Stimulated activated CD8-positive, alpha-beta memory T cell treated with anti-CD3 and anti-CD28 coated beads, Interleukin-4, amount 100 ng/mL, for 4 hours (primary cell): ENCODE results near the gene DUS2.
"Not testable (repeated sequence)": the region's sequence is repeated elsewhere in the genome, so short reads cannot be mapped to it uniquely, and the experiment has no call there.

ENCODE experiments used
- DNase-seq, 2 donors: peaks; one replicate each; pipeline ENCODE4 v3.0.0-alpha.2; 2020; ENCODE audit warnings: low read depth in 2 of 2, low spot score in 1 of 2

Gene DUS2

DNA sequence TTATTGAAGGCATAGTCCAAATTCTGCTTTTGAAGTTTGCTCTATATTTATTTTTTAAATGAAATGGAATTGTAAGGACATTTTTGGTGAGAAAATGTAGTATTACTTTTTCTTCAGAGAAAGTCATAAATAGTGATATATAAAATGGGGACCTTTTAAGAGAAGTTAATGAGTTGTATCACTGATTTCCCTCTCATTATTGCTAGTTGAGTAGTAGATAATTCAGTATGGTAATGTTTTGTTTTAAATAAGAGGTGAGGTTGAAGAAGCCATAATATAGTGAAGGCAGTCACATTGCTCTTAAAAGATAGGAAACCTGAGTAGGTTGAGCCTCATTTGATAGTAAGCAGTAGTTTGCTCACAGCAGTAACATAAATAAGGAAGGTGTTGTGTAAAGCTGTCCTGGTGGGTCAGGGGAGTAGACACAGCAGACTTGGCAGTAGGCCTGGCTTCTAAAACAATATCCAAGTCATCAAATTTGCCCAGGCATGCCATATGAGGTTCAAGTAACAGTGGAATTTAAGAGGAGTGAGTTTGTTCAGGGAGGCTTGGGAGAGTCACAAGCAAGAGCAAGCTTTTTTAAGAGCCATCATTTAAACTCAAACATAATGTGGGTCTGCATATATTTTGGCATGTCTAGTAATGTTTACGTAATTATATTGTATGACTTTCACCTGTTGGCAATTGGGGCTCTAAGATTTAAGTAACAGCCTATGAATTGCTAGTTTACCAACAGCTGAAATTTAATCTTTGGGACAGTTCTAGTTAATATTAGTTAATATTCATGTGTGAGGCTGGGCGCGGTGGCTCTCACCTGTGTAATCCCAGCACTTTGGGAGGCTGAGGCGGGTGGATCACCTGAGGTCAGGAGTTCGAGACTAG, 68.5 kb downstream of the DUS2 start:
- DNase-seq: no peak

DNA sequence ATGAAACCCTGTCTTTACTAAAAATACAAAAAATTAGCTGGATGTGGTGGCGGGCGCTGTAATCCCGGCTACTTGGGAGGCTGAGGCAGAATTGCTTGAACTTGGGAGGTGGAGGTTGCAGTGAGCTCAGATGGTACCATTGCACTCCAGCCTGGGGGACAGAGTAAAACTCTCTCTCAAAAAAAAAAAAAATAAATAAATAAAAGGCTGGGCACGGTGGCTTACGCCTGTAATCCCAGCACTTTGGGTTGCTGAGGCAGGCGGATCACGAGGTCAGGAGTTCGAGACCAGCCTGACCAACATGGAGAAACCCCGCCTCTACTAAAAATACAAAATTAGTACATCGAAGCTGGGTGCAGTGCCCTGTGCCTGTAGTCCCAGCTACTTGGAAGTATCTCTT, 69.2 kb downstream of the DUS2 start:
- DNase-seq: not testable (repeated sequence)

DNA sequence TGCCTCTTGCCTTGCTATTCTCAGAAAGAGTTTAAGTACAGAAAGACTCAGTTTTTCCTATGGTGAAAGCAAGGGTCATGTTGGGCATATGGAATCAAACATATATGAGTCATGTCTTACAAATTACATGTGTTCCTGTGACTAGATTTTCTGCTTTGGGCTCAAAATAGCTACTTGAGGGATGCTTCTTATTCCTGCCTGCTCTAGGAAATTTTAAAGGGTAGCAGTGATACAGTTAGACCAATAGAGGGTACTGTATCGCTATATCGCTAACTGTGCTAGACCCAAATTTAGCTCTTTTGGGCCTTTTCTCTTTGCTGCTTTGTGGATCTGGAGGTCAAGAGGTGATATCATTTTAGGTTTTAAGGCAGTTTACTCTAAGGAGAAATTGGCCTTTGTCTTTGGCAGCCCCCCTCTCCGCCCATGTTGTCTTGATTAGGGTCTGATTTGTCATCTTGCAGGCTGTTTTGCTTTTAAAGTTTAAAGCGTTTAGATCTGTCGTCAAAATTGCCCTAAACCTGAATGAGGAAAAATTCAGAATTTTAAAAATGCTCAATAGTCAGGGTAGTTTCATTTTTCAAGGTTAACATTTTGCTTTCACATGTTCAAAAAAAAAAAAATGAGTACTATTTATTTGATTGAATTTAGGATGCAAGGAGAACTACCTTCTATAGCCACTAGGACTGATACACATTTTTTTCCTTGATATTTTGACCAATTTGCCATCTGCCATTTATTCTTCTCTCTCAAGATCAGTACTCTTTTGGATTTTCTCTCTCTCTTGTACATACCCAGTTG, 70.9 kb downstream of the DUS2 start:
- DNase-seq: no peak

DNA sequence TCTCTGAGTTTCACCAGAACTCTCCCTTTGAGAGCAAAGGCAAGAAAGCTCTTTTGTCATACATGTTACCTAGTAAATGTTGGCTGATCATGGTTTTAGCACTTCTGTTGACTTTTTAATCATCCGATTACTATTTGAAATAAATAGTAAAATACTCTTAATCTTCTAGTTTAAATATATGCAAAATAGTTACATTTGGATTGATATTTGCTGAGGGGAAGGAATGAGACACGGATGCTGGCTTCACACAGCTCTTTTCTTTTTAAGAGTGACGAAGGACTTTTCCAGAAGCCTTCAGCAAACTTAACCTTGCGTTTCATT, 71.5 kb downstream of the DUS2 start:
- no peak for DNase-seq

DNA sequence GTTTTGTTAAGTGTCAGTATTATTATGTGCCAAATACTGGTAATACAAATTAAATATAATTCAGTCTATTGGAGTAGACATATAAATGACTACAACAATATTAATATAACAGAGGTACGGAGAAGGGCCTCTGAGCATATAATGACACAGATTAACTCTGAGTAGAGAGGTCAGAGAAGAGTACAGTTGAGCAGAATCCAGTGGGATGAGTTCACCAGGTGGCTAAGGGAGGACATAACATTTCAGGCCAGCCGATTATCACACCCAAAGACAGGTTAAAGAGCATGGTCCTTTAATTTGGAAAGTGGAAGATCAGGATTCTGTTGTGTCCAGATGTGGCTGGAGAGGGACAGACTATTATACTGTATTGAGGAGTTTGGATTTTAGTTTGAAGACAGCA, 73.4 kb downstream of the DUS2 start:
- DNase-seq: no peak

DNA sequence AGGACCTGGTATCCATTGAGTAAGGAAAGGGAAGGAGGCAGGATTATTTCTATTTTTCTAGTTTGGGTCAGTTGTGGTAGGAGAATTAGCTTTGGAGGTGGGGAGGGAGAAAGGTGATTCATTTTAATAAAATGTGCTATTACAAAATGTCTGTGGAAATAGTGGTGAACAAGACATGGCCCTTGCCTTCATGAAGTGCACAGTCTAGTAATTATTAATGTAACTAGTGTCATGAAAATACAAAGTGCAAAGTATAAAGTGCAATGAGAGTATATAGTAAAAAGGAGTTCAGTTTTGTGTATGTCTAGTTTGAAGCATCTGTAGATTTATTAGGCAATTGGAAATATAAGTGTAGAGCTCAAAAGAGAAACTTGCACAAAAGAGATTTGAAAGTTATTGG, 74.0 kb downstream of the DUS2 start:
- DNase-seq: no peak

DNA sequence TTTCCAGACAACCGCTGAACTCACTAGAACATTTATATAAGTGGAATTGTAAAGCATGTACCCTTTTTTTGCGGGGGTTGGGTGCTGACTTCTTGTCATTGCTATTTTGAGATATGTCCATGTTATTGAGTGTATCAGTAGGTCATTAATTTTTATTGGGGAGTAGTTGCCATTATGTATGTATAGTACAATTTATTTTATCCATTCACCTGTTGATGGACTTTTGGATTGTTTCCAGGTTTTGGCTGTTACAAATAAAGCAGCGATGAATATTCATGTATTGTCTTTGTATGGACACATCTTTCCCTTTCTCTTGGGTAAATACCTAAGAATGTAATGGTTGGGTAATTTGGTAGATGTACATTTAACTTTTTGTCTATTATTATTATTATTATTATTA, 74.8 kb downstream of the DUS2 start:
- no peak for DNase-seq

DNA sequence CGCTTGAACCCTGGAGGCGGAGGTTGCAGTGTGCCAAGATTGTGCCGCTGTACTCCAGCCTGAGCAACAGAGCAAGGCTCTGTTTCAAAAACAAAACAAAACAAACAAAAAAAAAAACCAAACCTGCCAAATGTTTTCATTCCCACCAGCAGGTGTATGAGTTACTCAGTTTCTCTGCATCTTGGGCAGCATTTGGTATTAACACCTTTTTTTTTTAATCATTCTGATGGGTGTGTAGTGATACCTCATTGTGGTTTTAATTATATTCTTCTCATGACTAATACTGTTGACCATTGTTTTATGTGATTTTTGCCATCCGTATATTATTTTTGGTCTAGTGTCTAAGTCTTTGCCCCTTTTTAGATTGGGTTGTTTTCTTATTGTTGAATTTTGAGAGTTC, 77.4 kb downstream of the DUS2 start:
- no peak for DNase-seq

DNA sequence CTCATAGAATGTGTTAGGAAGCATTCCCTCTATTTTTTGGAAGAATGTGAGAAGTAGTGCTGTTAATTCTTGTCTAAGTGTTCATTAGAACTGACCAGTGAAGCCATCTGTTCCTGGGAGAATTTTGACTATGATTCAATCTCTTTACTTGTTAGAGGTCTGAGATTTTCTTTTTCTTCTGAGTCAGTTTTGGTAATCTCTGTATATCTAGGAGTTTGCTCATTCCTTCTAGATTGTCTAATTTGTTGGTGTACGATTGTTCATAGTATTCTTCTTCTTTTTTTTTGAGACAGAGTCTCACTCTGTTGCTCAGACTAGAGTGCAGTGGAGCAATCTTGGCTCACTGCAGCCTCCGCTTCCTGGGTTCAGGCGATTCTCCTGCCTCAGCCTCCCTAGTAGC, 82.5 kb downstream of the DUS2 start:
- DNase-seq: no peak

DNA sequence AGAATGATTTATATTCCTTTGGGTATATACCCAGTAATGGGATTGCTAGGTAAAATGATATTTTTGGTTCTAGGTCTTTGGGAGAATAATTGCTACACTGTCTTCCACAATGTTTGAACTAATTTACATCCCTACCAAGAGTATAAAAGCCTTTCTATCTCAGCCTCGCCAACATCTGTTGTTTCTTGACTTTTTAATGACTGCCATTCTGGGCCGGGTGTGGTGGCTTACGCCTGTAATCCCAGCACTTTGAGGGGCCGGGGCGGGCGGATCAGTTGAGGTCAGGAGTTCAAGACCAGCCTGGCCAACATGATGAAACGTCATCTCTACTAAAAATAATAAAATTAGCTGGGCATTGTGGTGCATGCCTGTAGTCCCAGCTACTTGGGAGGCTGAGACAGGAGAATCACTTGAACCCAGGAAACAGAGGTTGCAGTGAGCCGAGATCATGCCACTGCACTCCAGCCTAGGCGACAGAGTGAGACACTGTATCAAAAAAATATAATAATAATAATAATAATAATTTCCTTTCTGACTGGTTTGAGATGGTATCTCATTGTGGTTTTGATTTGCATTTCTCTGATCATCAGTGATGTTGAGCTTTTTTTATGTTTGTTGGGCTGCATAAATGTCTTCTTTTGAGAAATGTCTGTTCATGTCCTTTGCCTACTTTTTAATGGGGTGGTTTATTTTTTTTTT, 84.3 kb downstream of the DUS2 start:
- DNase-seq: not testable (repeated sequence)

DNA sequence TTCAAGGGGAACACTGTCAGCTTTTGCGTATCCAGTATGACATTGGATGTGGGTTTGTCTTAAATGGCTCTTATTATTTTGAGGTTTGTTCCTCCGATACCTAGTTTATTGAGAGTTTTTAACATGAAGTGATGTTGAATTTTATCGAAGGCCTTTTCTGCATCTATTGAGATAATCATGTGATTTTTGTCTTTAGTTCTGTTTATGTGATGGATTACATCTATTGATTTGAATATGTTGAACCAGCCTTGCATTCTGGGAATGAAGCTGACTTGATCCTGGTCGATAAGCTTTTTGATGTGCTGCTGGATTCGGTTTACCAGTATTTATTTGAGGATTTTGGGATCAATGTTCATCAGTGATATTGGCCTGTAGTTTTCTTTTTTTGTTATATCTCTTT, 86.1 kb downstream of the DUS2 start:
- DNase-seq: not testable (repeated sequence)

DNA sequence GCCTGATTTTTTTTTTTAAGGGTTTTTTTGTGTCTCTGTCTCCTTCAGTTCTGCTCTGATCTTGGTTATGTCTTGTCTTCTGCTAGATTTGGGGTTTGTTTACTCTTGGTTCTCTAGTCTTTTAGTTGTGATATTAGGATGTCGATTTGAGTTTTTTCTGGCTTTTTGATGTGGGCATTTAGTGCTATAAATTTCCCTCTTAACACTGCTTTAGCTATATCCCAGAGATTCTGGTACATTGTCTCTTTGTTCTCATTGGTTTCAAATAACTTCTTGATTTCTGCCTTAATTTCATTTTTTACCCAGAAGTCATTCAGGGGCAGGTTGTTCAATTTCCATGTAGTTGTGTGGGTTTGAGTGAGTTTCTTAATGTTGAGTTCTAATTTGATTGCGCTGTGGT, 87.5 kb downstream of the DUS2 start:
- not testable (repeated sequence) for DNase-seq

DNA sequence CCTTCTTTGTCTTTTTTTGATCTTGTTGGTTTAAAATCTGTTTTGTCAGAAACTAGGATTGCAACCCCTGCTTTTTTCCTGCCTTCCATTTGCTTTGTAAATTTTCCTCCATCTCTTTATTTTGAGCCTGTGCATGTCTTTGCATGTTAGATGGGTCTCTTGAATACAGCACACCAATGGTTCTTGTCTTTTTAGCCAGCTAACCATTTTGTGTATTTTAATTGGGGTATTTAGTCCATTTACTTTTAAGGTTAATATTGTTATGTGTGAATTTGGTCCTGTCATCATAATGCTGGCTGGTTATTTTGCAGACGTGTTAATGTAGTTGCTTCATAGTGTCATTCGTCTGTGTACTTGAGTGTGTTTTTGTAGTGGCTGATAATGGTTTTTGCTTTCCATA, 88.3 kb downstream of the DUS2 start:
- DNase-seq: no peak

DNA sequence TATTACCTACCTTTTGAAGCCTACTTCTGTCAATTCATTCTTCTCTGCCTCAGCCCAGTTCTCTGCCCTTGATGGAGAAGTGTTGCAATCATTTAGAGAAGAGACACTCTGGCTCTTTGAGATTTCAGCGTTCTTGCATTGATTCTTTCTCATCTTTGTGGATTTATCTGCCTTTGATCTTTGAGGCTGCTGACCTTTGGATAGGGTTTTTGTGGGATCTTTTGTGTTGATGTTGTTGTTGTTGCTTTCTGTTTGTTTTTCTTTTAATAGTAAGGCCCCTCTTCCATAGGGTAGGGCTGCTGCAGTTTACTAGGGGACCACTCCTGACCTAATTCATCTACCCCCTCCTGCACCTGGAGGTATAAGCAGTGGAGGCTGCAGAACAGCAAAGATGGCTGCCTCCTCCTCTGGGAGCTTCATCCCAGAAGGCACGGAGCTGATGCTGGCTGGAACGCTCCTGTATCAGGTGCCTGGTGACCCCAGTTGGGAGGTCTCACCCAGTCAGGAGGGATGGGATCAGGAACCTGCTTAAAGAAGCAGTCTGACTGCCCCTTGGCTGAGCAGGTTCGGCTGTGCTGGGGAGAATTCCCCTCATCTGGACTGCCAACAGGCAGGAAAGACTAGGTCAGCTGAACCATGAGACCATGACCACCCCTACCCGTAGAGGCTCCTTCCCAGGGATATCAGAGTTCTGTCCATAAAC, 90.1 kb downstream of the DUS2 start:
- DNase-seq: no peak

DNA sequence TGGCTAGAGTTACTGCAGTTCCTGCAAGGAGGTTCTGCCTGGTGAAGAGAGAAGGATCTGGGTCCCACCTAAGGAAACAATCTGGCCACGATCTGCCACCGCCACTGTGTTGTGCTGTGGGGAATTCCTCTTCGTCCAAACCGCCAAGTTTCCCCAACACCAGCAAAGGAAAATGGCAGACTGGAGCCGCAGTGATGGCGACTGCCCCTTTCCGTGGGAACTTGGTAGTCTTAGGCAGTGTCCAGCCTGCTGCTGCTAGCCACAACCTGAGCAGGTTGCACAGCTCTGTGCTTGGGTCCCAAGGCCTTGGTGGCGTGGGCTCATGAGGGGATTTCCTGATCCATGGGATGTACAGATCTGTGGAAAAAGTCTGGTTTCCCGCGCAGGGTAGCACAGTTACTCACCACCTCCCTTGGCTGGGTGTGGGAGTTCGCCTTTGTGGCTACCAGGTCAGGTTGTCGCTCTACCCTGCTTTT, 90.7 kb downstream of the DUS2 start:
- no peak for DNase-seq

DNA sequence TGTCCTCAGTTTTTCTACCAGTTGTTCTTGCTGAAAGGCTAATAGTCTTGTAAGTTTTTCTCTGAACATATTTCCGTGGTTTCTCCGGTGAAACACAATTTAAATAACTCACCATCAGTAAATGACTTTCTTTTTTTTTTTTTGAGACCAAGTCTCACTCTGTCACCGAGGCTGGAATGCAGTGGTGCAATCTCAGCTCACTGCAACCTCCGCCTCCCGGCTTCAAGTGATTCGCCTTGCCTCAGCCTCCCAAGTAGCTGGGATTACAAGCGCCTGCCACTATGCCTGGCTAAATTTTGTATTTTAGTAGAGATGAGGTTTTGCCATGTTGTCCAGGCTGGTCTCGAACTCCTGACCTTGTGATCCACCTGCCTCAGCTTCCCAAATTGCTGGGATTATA, 91.9 kb downstream of the DUS2 start:
- not testable (repeated sequence) for DNase-seq

DNA sequence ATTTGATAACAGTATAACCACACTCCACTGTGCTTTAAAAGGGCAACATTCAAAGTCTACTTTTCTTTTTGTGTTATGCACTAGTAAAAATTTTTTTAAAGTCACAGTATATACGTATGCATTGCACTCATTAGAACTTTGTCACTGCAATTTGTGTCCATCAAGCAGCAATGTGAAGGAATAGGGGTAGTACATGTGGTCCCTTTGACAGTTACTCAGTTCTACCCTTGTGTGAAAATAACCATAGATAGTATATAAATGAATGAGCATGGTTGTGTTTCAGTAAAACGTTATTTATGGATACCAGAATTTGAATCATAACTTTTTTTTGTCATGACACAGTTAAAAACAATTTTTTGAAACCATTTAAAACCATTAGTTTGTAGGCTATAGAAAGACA, 92.8 kb downstream of the DUS2 start:
- no peak for DNase-seq

DNA sequence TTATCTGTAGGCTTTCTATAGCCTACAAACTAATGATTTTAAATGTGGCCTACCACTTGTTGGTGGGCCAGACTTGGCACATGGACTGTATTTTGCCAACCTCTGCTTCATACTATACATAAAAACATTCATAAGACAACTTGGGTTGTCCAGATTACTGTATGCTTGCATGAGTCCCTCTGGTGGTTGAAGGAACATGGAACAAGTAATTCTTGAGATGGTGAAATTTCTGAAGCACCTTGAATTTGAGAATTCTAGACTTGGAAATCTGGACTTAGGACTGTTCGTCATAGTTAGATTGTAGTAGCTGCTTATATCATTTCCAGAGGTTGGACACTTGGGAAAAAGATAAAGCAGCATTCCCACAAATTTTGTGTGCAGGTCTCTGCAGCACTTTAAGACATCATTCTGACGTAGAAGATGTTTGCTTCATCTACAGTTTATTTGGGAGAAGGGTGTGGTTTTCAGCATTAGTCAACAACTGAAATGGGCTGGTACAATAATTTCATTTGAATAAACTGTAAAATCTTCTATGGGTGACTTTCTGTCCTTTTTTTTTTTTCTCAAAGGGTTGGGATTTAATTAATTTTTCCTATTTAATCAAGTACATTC, 93.3 kb downstream of the DUS2 start:
- no peak for DNase-seq

DNA sequence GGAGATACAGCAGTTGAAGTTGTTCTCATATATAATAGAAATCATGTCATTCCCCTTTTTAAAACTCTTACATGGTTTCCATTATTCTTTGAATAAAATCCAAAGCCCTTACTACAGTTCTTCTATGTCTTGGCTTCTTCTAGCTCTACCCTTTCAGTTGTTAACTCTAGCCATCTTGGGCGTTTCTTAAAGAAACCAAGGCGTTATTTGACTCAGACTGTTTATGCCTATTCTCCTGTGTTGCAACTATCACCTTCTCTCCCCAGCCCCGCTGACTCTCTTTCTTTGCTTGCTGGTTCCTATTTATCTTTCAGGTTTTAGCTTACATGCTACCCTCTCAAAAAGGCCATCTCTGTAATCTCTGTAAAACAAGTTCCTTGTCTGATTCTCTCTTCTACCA, 94.8 kb downstream of the DUS2 start:
- no peak for DNase-seq

DNA sequence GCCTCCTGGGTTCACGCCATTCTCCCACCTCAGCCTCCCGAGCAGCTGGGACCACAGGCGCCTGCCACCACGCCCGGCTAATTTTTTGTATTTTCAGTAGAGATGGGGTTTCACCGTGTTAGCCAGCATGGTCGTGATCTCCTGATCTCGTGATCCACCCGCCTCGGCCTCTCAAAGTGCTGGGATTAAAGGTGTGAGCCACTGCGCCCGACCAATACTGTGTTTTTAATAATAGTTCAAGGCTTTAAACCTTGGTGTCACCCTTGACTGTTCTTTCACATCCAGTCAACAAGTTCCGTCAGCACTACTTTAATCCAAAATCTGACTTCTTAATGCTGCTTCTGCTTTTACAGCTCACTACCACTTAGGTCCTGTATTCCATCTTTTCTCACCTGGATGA, 95.9 kb downstream of the DUS2 start:
- not testable (repeated sequence) for DNase-seq

DNA sequence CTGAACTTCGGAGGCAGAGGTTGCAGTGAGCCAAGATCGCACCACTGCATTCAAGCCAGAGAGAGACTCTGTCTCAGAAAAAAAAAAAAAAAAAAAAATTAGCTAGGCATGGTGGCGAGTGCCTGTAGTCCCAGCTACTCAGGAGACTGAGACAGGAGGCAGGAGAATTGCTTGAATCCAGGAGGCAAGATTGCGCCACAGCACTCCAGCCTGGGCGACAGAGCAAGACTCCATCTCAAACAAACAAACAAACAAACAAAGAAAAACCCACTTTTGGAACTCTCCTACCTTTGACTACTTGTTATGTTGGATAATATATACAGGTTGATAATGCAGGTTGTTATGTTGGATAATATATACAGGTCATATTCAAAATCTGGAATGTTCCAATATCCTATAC, 97.4 kb downstream of the DUS2 start:
- DNase-seq: not testable (repeated sequence)
